Astrocyte (in vitro differentiated cells and primary cell): ENCODE data around the gene PCK2. TPM values are rescaled to one million over a fixed set of nuclear protein-coding genes. Genes with fewer than 3 reads are reported as not detected.

ENCODE experiments used
- DNase-seq: peaks from one replicate; pipeline ENCODE4 v3.0.0-alpha.2; 2010; ENCODE audit warnings: low read depth
- FAIRE-seq: peaks from 2 replicates; lab custom pipeline; 2011; peaks lifted over from hg19 to GRCh38; lab: Jason Lieb, UNC
- H2AFZ ChIP-seq: 2 replicates; pipeline ENCODE4 v1.6.0; 2012; ENCODE audit warnings: low read depth, low read length, inconsistent platforms
- H3K27ac ChIP-seq: 2 replicates; pipeline ENCODE4 v1.5.1; 2011; ENCODE audit warnings: low read depth, low read length, inconsistent platforms
- H3K27me3 ChIP-seq: 2 replicates; pipeline ENCODE4 v1.6.0; 2011; ENCODE audit warnings: low read length, inconsistent platforms; ENCODE audit not compliant: insufficient read depth
- H3K36me3 ChIP-seq: 2 replicates; pipeline ENCODE4 v1.5.1; 2011; ENCODE audit warnings: low read length, inconsistent platforms; ENCODE audit not compliant: insufficient read depth
- H3K4me1 ChIP-seq: 2 replicates; pipeline ENCODE4 v1.5.1; 2011; ENCODE audit warnings: low read length, inconsistent platforms; ENCODE audit not compliant: insufficient read depth
- H3K4me2 ChIP-seq: 2 replicates; pipeline ENCODE4 v1.6.0; 2012; ENCODE audit warnings: low read length, inconsistent platforms
- H3K4me3 ChIP-seq: 2 replicates; pipeline ENCODE4 v1.5.1; 2011; ENCODE audit warnings: low read depth, mild to moderate bottlenecking, low read length, inconsistent platforms; ENCODE audit not compliant: insufficient read depth
- H3K79me2 ChIP-seq: 2 replicates; pipeline ENCODE4 v1.6.0; 2012; ENCODE audit warnings: mild to moderate bottlenecking, low read length, inconsistent platforms; ENCODE audit not compliant: insufficient read depth
- H3K9ac ChIP-seq: 2 replicates; pipeline ENCODE4 v1.6.0; 2012; ENCODE audit warnings: mild to moderate bottlenecking, low read length, inconsistent platforms
- H3K9me3 ChIP-seq: 2 replicates; pipeline ENCODE4 v1.5.1; 2012; ENCODE audit warnings: low read depth, mild to moderate bottlenecking, low read length, inconsistent platforms; ENCODE audit not compliant: insufficient read depth
- H4K20me1 ChIP-seq: 2 replicates; pipeline ENCODE4 v1.6.0; 2012; ENCODE audit warnings: low read length, inconsistent platforms; ENCODE audit not compliant: insufficient read depth
- H3K27ac Mint-ChIP-seq: one replicate; pipeline ENCODE4 v1.8.0; 2021; ENCODE audit warnings: mild to moderate bottlenecking, mixed read lengths; ENCODE audit not compliant: unreplicated experiment
- H3K27me3 Mint-ChIP-seq: one replicate; pipeline ENCODE4 v1.8.0; 2021; ENCODE audit warnings: low read depth, mixed read lengths; ENCODE audit not compliant: unreplicated experiment
- H3K36me3 Mint-ChIP-seq: one replicate; pipeline ENCODE4 v1.8.0; 2021; ENCODE audit warnings: low read depth, mixed read lengths; ENCODE audit not compliant: unreplicated experiment
- H3K4me1 Mint-ChIP-seq: one replicate; pipeline ENCODE4 v1.8.0; 2021; ENCODE audit warnings: low read depth, mixed read lengths; ENCODE audit not compliant: unreplicated experiment
- H3K4me3 Mint-ChIP-seq: one replicate; pipeline ENCODE4 v1.8.0; 2021; ENCODE audit warnings: mild to moderate bottlenecking, moderate library complexity, mixed read lengths; ENCODE audit not compliant: unreplicated experiment
- H3K9me3 Mint-ChIP-seq: one replicate; pipeline ENCODE4 v1.8.0; 2021; ENCODE audit warnings: mild to moderate bottlenecking, mixed read lengths; ENCODE audit not compliant: unreplicated experiment
- EZH2 ChIP-seq: IDR thresholded peaks from 2 replicates; pipeline ENCODE4 v1.6.1; 2012; ENCODE audit warnings: mild to moderate bottlenecking, low read length, inconsistent platforms; ENCODE audit not compliant: insufficient read depth
- total RNA-seq: library from RNA; stranded (reverse); gene quantifications from 2 replicates; pipeline ENCODE4 v1.2.1, GENCODE V29; 2021
- TF ChIP-seq, protein P1 (sequence below): IDR thresholded peaks from 2 replicates; pipeline ENCODE4 v1.5.1; 2011; ENCODE audit warnings: low read depth, mild to moderate bottlenecking, inconsistent platforms, low read length, moderate library complexity; ENCODE audit not compliant: insufficient read depth

Gene PCK2
- total RNA-seq, 1 donor from 2014 or later = 73.8 TPM

DNA sequence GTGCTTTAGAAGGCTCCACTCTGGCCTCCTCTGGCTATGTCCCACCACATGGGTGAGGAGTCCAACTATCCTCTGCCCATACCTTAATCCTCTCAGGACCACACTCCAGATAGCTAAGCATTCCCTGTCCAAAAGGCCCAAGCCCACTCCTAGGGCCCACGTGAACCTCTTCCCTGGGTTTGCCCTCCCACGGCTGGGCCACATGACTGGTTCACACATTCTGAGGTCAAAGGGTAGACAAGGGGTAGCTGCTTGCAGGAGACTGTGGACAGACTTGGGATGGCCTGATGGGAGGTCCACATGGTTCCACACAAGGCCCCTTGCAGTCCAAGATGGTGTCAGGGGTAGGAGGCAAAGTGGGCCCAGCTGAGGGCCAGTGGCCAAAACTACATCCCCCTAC lies 6.0 kb upstream of the PCK2 start:
- H3K4me2 ChIP-seq = no peak overlapping the region
- no peaks in the 10 kb centered on the region for H4K20me1 ChIP-seq
- H2AFZ ChIP-seq = no peak overlapping the region
- H3K79me2 ChIP-seq = no peaks in the 10 kb centered on the region
- no peaks in the 10 kb centered on the region for H3K36me3 ChIP-seq
- peaks cover 9% of the 10 kb centered on the region for H3K27me3 ChIP-seq
- H3K27me3 Mint-ChIP-seq = peaks cover 41% of the 10 kb centered on the region
- H3K36me3 Mint-ChIP-seq = no peaks in the 10 kb centered on the region
- H3K9me3 Mint-ChIP-seq = no peaks in the 10 kb centered on the region
- peaks cover 3% of the 10 kb centered on the region for H3K4me1 Mint-ChIP-seq
- no peak for TF ChIP-seq EZH2
- TF ChIP-seq, protein P1, sequence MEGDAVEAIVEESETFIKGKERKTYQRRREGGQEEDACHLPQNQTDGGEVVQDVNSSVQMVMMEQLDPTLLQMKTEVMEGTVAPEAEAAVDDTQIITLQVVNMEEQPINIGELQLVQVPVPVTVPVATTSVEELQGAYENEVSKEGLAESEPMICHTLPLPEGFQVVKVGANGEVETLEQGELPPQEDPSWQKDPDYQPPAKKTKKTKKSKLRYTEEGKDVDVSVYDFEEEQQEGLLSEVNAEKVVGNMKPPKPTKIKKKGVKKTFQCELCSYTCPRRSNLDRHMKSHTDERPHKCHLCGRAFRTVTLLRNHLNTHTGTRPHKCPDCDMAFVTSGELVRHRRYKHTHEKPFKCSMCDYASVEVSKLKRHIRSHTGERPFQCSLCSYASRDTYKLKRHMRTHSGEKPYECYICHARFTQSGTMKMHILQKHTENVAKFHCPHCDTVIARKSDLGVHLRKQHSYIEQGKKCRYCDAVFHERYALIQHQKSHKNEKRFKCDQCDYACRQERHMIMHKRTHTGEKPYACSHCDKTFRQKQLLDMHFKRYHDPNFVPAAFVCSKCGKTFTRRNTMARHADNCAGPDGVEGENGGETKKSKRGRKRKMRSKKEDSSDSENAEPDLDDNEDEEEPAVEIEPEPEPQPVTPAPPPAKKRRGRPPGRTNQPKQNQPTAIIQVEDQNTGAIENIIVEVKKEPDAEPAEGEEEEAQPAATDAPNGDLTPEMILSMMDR = no peak
- H3K4me3 Mint-ChIP-seq = no peak overlapping the region
- FAIRE-seq (no peak), DNase-seq (no peak)
- no peaks in the 10 kb centered on the region for H3K9me3 ChIP-seq
- H3K4me3 ChIP-seq = no peak overlapping the region
- H3K27ac ChIP-seq = no peak overlapping the region
- no peak overlapping the region for H3K9ac ChIP-seq
- no peaks in the 10 kb centered on the region for H3K4me1 ChIP-seq
- no peak overlapping the region for H3K27ac Mint-ChIP-seq

DNA sequence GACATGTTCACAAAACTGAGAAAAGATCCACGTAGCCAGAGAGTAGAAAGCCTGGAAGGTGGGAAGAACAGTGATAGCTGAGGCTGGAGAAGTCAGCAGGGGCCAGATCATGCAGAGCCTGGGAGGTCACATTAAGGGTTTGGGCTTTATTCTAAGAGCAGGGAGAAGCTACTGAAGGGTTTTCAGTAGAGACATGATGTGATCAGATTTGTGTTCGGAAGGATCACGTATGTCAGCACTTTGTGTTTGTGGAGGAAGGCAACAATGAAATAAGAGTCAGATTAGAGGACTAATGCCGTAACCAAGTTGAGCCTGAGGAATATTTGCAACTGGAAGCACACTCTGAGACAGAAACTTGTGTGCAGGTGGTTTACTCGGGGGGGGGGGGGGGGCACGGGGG lies 4.2 kb upstream of the PCK2 start:
- Histone ChIP-seq H3K27me3 (peaks cover 2% of the 10 kb centered on the region), H3K4me1 (peaks cover 3% of the 10 kb centered on the region), H3K9me3 (no peaks in the 10 kb centered on the region), H2AFZ (no peak overlapping the region), H3K36me3 (no peaks in the 10 kb centered on the region), H3K4me2 (no peak overlapping the region), H3K27ac (no peak overlapping the region), H4K20me1 (no peaks in the 10 kb centered on the region), H3K4me3 (no peak overlapping the region), H3K9ac (no peak overlapping the region), H3K79me2 (no peaks in the 10 kb centered on the region)
- H3K27me3 Mint-ChIP-seq = peaks cover 25% of the 10 kb centered on the region
- TF ChIP-seq, protein P1 = no peak
- TF ChIP-seq EZH2 = no peak
- DNase-seq (no peak), FAIRE-seq (no peak)
- no peaks in the 10 kb centered on the region for H3K36me3 Mint-ChIP-seq
- no peak overlapping the region for H3K27ac Mint-ChIP-seq
- H3K4me3 Mint-ChIP-seq = no peak overlapping the region
- H3K9me3 Mint-ChIP-seq = no peaks in the 10 kb centered on the region
- H3K4me1 Mint-ChIP-seq = peaks cover 9% of the 10 kb centered on the region

DNA sequence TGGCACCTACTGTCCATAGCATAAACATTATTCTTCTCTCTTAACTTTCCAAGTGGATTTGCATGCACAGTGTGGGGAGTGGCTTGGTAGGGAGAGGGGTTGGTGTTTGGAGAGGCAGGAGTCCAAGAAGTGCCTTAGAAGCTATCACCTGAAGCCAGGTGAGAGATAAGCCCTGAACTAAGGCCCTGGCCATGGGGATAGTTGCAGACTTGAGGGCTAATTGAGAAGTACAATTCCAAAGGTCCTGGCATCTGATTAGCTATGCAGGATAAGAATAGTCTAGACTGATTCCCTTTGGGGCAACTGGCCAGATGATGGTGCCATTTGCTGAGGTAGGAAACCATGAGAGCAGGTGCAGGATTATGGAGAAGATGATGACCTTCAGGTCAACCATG lies 2.0 kb upstream of the PCK2 start:
- peaks cover 15% of the 10 kb centered on the region for H3K4me1 Mint-ChIP-seq
- no peak overlapping the region for H3K27ac ChIP-seq
- H3K79me2 ChIP-seq = no peaks in the 10 kb centered on the region
- TF ChIP-seq EZH2 = no peak
- TF ChIP-seq, protein P1 = no peak
- no peaks in the 10 kb centered on the region for H3K9me3 ChIP-seq
- H3K27me3 Mint-ChIP-seq = peaks cover 9% of the 10 kb centered on the region
- H2AFZ ChIP-seq = no peak overlapping the region
- H4K20me1 ChIP-seq = no peaks in the 10 kb centered on the region
- FAIRE-seq (no peak), DNase-seq (no peak)
- no peaks in the 10 kb centered on the region for H3K9me3 Mint-ChIP-seq
- H3K4me3 ChIP-seq = no peak overlapping the region
- H3K4me2 ChIP-seq = no peak overlapping the region
- H3K4me3 Mint-ChIP-seq = no peak overlapping the region
- no peak overlapping the region for H3K9ac ChIP-seq
- H3K27me3 ChIP-seq = peaks cover 2% of the 10 kb centered on the region
- H3K27ac Mint-ChIP-seq = peak overlapping the region; percentile 69
- H3K4me1 ChIP-seq = peaks cover 6% of the 10 kb centered on the region
- H3K36me3 ChIP-seq = no peaks in the 10 kb centered on the region
- H3K36me3 Mint-ChIP-seq = peaks cover 6% of the 10 kb centered on the region
